PC-3 (cell line): ENCODE data around the gene MLIP. TPM values are rescaled to one million over a fixed set of nuclear protein-coding genes. Genes with fewer than 3 reads are reported as not detected.

Experiments used
- ATAC-seq: fragments of 200-7000 bp; cut with Tn5 transposase; 2 replicates; pipeline ENCODE4 v1.9.1; 2020; ENCODE audit warnings: mild to moderate bottlenecking, moderate library complexity
- BruUV-seq: library from RNA; stranded (reverse); fragments of 400-500 nt; replicated peaks from 2 replicates; lab custom pipeline; 2021; lab: Mats Ljungman, UMichigan
- CTCF ChIA-PET: fragments of 300-600 bp; sonication (Branson Sonifier 250); formaldehyde crosslinking; loops from one replicate; lab custom pipeline; 2022; ENCODE audit warnings: antibody characterized with exemption; lab: Charles Lee
- POLR2A ChIA-PET: fragments of 300-600 bp; sonication (Branson Sonifier 250); formaldehyde crosslinking; loops from one replicate; lab custom pipeline; 2022; ENCODE audit warnings: antibody characterized with exemption; ENCODE audit not compliant: unreplicated experiment; lab: Charles Lee
- DNase-seq: peaks from one replicate; pipeline ENCODE4 v3.0.0-alpha.2; 2015
- H2AFZ ChIP-seq: fragments of 300-600 bp; sonication (generic); 2 replicates; pipeline ENCODE4 v1.6.0; 2016; ENCODE audit warnings: antibody characterized with exemption, low read length
- H3F3A ChIP-seq: fragments of 300-600 bp; sonication (generic); one replicate; pipeline ENCODE4 v1.6.0; 2017; ENCODE audit warnings: antibody characterized with exemption, low read length, control low read depth, mild to moderate bottlenecking; ENCODE audit not compliant: unreplicated experiment
- H3K27ac ChIP-seq: fragments of 300-600 bp; sonication (generic); 2 replicates; pipeline ENCODE4 v1.5.1; 2016; ENCODE audit warnings: mild to moderate bottlenecking, low read length
- H3K27me3 ChIP-seq: fragments of 300-600 bp; sonication (generic); 2 replicates; pipeline ENCODE4 v1.6.1; 2016; ENCODE audit warnings: low read length, mixed read lengths
- H3K36me3 ChIP-seq: fragments of 300-600 bp; sonication (generic); 2 replicates; pipeline ENCODE4 v1.6.1; 2016; ENCODE audit warnings: low read depth, mixed run types, low read length, mixed read lengths
- H3K4me1 ChIP-seq: fragments of 300-600 bp; sonication (generic); 2 replicates; pipeline ENCODE4 v1.5.1; 2016; ENCODE audit warnings: low read length; ENCODE audit not compliant: insufficient read depth
- H3K4me2 ChIP-seq: fragments of 300-600 bp; sonication (generic); 2 replicates; pipeline ENCODE4 v1.6.0; 2016; ENCODE audit warnings: low read length
- H3K4me3 ChIP-seq: fragments of 300-600 bp; sonication (generic); 2 replicates; pipeline ENCODE4 v1.5.1; 2016; ENCODE audit warnings: mild to moderate bottlenecking, low read length, mixed read lengths
- H3K79me2 ChIP-seq: fragments of 300-600 bp; sonication (generic); 2 replicates; pipeline ENCODE4 v1.6.1; 2017; ENCODE audit warnings: low read length, mixed read lengths
- H3K9ac ChIP-seq: fragments of 300-600 bp; sonication (generic); 2 replicates; pipeline ENCODE4 v1.6.0; 2016; ENCODE audit warnings: mild to moderate bottlenecking, low read length
- H3K9me2 ChIP-seq: fragments of 300-600 bp; sonication (generic); replicated peaks from 2 replicates; pipeline ENCODE4 v1.6.1; 2016; ENCODE audit warnings: mixed run types, low read length, mixed read lengths
- H3K9me3 ChIP-seq: fragments of 300-600 bp; sonication (generic); 2 replicates; pipeline ENCODE4 v1.6.1; 2016; ENCODE audit warnings: low read length, mixed read lengths
- H4K20me1 ChIP-seq: fragments of 300-600 bp; sonication (generic); 2 replicates; pipeline ENCODE4 v1.6.1; 2016; ENCODE audit warnings: low read length, mixed read lengths
- EZH2 ChIP-seq: fragments of 300-600 bp; sonication (generic); IDR thresholded peaks from one replicate; pipeline ENCODE4 v1.6.1; 2017; ENCODE audit warnings: antibody characterized with exemption, mild to moderate bottlenecking, low read length; ENCODE audit not compliant: unreplicated experiment
- EZH2phosphoT487 ChIP-seq: fragments of 300-600 bp; sonication (generic); IDR thresholded peaks from 2 replicates; pipeline ENCODE4 v1.6.1; 2018; ENCODE audit warnings: mild to moderate bottlenecking, antibody characterized with exemption, low read length, borderline replicate concordance
- intact Hi-C: fragments of 100-400 bp; cut with micrococcal nuclease; formaldehyde crosslinking; loops from 2 replicates; pipeline ENCODE4 v1.9.0; 2023
- total RNA-seq: library from RNA; depleted of rRNA; stranded (reverse); fragments of >200 nt; gene quantifications from 2 replicates; pipeline ENCODE4 v1.2.3, GENCODE V29; 2014
- TF ChIP-seq, protein P1 (sequence below): fragments of 300-600 bp; sonication (generic); conservative IDR thresholded peaks from 2 replicates; pipeline ENCODE4 v1.5.1; 2017; ENCODE audit warnings: antibody characterized with exemption, low read depth, mild to moderate bottlenecking, low read length

Gene MLIP
- total RNA-seq, 1 experiment from 2014 or later = not detected

DNA sequence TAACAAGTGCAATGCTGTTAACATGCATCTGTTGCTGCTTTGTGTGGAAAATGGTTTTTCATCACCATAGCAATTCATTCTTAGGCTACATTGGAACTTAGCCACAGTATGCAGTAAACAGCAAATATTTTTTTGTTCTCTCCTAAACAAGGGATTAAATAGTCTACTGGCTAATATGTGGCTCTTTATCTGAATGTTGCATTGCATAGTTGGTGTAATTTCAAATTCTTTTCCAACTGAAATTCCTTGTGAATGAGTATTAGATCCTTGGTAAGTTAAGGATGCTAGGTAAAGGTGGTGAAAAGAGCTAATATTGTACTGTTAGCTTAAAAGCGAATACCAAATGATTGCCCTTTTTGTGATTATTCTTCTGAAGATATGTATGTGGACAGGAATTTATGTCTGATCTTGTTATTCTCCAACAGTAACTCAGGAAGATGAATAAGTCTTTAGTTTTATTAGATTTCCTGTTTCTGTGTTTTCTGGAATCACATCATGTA lies 958 bp downstream of the MLIP start:
- CTCF ChIA-PET = no interaction called here
- H3K4me2 ChIP-seq = no peak overlapping the region
- no peak for TF ChIP-seq EZH2
- TF ChIP-seq, protein P1, sequence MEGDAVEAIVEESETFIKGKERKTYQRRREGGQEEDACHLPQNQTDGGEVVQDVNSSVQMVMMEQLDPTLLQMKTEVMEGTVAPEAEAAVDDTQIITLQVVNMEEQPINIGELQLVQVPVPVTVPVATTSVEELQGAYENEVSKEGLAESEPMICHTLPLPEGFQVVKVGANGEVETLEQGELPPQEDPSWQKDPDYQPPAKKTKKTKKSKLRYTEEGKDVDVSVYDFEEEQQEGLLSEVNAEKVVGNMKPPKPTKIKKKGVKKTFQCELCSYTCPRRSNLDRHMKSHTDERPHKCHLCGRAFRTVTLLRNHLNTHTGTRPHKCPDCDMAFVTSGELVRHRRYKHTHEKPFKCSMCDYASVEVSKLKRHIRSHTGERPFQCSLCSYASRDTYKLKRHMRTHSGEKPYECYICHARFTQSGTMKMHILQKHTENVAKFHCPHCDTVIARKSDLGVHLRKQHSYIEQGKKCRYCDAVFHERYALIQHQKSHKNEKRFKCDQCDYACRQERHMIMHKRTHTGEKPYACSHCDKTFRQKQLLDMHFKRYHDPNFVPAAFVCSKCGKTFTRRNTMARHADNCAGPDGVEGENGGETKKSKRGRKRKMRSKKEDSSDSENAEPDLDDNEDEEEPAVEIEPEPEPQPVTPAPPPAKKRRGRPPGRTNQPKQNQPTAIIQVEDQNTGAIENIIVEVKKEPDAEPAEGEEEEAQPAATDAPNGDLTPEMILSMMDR = no peak
- no peak for TF ChIP-seq EZH2phosphoT487
- no peak overlapping the region for H3K27ac ChIP-seq
- no peaks in the 10 kb centered on the region for H3K9me3 ChIP-seq
- POLR2A ChIA-PET = no interaction called here
- no peaks in the 10 kb centered on the region for H3F3A ChIP-seq
- no peak overlapping the region for H3K4me3 ChIP-seq
- intact Hi-C loops = no loop called here
- H3K27me3 ChIP-seq = no peaks in the 10 kb centered on the region
- no peaks in the 10 kb centered on the region for H3K36me3 ChIP-seq
- H3K9me2 ChIP-seq = no peaks in the 10 kb centered on the region
- no peaks in the 10 kb centered on the region for H3K79me2 ChIP-seq
- H3K4me1 ChIP-seq = no peaks in the 10 kb centered on the region
- no peaks in the 10 kb centered on the region for H4K20me1 ChIP-seq
- DNase-seq (no peak), ATAC-seq (no peak)
- BruUV-seq = no TSS peak
- no peak overlapping the region for H2AFZ ChIP-seq
- no peak overlapping the region for H3K9ac ChIP-seq

DNA sequence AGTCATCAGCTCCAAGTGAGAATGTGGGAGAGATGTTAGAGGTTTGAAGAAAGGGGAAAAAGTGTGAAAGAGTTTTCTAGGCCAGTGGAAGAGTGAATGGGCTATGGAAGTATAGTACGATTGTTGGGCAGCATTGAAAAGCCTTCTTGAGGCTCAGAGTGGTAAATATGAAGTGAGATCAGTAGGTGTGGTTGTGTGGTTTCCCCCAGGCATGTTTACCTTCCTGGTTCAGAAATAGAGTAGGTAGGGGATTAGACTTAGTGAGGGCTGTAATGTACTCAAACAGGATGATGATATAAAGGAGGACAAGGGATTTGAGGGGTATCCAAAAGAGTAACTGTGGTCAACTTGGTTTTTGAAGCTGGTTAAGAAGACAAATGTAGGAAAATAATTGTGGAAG lies 3.7 kb downstream of the MLIP start:
- no peak for ATAC-seq
- CTCF ChIA-PET = no interaction called here
- Histone ChIP-seq H3K36me3 (no peaks in the 10 kb centered on the region), H3K4me3 (no peak overlapping the region), H3K4me2 (no peak overlapping the region), H3K27me3 (no peaks in the 10 kb centered on the region), H3K79me2 (no peaks in the 10 kb centered on the region), H3K9me3 (no peaks in the 10 kb centered on the region), H3K27ac (no peak overlapping the region), H4K20me1 (no peaks in the 10 kb centered on the region), H3F3A (no peaks in the 10 kb centered on the region), H2AFZ (no peak overlapping the region), H3K4me1 (no peaks in the 10 kb centered on the region), H3K9me2 (no peaks in the 10 kb centered on the region), H3K9ac (no peak overlapping the region)
- no peak for DNase-seq
- intact Hi-C loops = no loop called here
- POLR2A ChIA-PET = no interaction called here
- TF ChIP-seq EZH2phosphoT487 = no peak
- BruUV-seq = no TSS peak

DNA sequence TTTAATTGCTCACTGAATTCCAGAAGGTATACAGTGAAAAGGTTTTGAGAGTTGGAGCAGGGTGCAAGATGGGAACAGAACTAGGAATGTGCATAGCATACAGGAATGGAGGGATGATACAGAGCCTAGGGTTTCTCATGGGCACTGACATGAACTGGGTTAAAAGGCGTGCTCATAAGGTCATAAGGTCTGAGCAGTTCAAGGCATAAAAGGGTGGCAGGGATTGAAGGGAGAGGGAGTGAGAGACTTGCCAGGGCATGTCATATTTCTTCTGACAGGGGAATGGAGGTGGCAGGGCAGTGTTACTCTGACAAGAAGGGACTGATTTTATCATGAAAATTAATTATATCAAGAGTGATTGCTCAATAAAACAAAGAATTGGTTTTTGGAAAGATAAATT lies 4.7 kb downstream of the MLIP start:
- no TSS peak for BruUV-seq
- Histone ChIP-seq H3K4me3 (no peak overlapping the region), H2AFZ (no peak overlapping the region), H3K79me2 (no peaks in the 10 kb centered on the region), H3K27ac (no peak overlapping the region), H3K9me3 (no peaks in the 10 kb centered on the region), H3K4me2 (no peak overlapping the region), H3K9ac (no peak overlapping the region), H3K9me2 (no peaks in the 10 kb centered on the region), H4K20me1 (no peaks in the 10 kb centered on the region), H3K27me3 (no peaks in the 10 kb centered on the region), H3F3A (no peaks in the 10 kb centered on the region), H3K4me1 (no peaks in the 10 kb centered on the region), H3K36me3 (no peaks in the 10 kb centered on the region)
- intact Hi-C loops = no loop called here
- ATAC-seq = no peak
- DNase-seq = no peak
- CTCF ChIA-PET = no interaction called here
- no peak for TF ChIP-seq EZH2phosphoT487
- no peak for TF ChIP-seq EZH2
- TF ChIP-seq, protein P1 = no peak
- POLR2A ChIA-PET = no interaction called here
